Endodermal cell (in vitro differentiated cells): ENCODE data around the gene LRFN2. TPM values are rescaled to one million over a fixed set of nuclear protein-coding genes. Genes with fewer than 3 reads are reported as not detected.
A peak's percentile ranks its signal among the peaks of the same experiment; 100 is the strongest.

Experiments
- DNase-seq: peaks from one replicate; pipeline ENCODE4 v3.0.0-alpha.2; 2017
- H3K27ac ChIP-seq: 2 replicates; pipeline ENCODE4 v1.5.1; 2013; ENCODE audit warnings: mild to moderate bottlenecking, low read depth, low read length, moderate library complexity
- H3K27me3 ChIP-seq: 2 replicates; pipeline ENCODE4 v1.6.1; 2013; ENCODE audit warnings: mild to moderate bottlenecking, low read length, moderate library complexity; ENCODE audit not compliant: insufficient read depth, control insufficient read depth, poor library complexity, severe bottlenecking
- H3K36me3 ChIP-seq: 2 replicates; pipeline ENCODE4 v1.7.0; 2013; ENCODE audit warnings: mild to moderate bottlenecking, low read length, moderate library complexity; ENCODE audit not compliant: control insufficient read depth, insufficient read depth
- H3K4me1 ChIP-seq: one replicate; pipeline ENCODE4 v1.7.0; 2013; ENCODE audit warnings: low read length; ENCODE audit not compliant: control insufficient read depth, insufficient read depth
- H3K4me3 ChIP-seq: 2 replicates; pipeline ENCODE4 v1.5.1; 2013; ENCODE audit warnings: mild to moderate bottlenecking, low read length, moderate library complexity
- H3K9ac ChIP-seq: 2 replicates; pipeline ENCODE4 v1.6.1; 2013; ENCODE audit warnings: mild to moderate bottlenecking, low read length, moderate library complexity; ENCODE audit not compliant: poor library complexity, severe bottlenecking; ENCODE audit errors: extremely low read depth
- H3K9me3 ChIP-seq: 2 replicates; pipeline ENCODE4 v1.6.1; 2013; ENCODE audit warnings: mild to moderate bottlenecking, low read length, moderate library complexity; ENCODE audit not compliant: control insufficient read depth
- H3K27ac Mint-ChIP-seq: 2 replicates; pipeline ENCODE4 v1.8.0; 2020; ENCODE audit warnings: mixed read lengths
- H3K27me3 Mint-ChIP-seq: 2 replicates; pipeline ENCODE4 v1.8.0; 2021; ENCODE audit warnings: mild to moderate bottlenecking, mixed read lengths; ENCODE audit not compliant: insufficient read depth
- H3K36me3 Mint-ChIP-seq: 2 replicates; pipeline ENCODE4 v1.8.0; 2020; ENCODE audit warnings: low read depth, mixed read lengths
- H3K4me1 Mint-ChIP-seq: 2 replicates; pipeline ENCODE4 v1.8.0; 2020; ENCODE audit warnings: mixed read lengths
- H3K4me3 Mint-ChIP-seq: 2 replicates; pipeline ENCODE4 v1.8.0; 2020; ENCODE audit warnings: mild to moderate bottlenecking, moderate library complexity, mixed read lengths
- H3K9me3 Mint-ChIP-seq: 2 replicates; pipeline ENCODE4 v1.8.0; 2020; ENCODE audit warnings: mild to moderate bottlenecking, mixed read lengths
- WGBS, 2 experiments: methylation state at CpG; one replicate each; pipeline versions ENCODE4 v1.1.5 to v1.1.7; 2013; ENCODE audit warnings: missing lambda C conversion rate in 2 of 2, mixed read lengths in 1 of 2; ENCODE audit not compliant: insufficient coverage in 1 of 2, insufficient read length in 1 of 2; 5-methylcytosine and 5-hydroxymethylcytosine counted together
- total RNA-seq, 2 donors: library from RNA; stranded (reverse); fragmentation: NEBNext Ultra II Directional in 1 of 2; extraction: Animal tissue kit (Norgen Biotek cat#: 25700) in 1 of 2; gene quantifications; 2 replicates in 1 of 2; 3 replicates in 1 of 2; pipeline ENCODE4 v1.2.1, GENCODE V29; 2021
- TF ChIP-seq, protein P1 (sequence below): fragments of 200-600 bp; sonication (generic); conservative IDR thresholded peaks from 2 replicates; pipeline ENCODE4 v1.5.0; 2021; ENCODE audit warnings: antibody characterized with exemption, mild to moderate bottlenecking

Gene LRFN2
- total RNA-seq, 2 donors from 2014 or later: 0.15 TPM; not detected in 1

DNA sequence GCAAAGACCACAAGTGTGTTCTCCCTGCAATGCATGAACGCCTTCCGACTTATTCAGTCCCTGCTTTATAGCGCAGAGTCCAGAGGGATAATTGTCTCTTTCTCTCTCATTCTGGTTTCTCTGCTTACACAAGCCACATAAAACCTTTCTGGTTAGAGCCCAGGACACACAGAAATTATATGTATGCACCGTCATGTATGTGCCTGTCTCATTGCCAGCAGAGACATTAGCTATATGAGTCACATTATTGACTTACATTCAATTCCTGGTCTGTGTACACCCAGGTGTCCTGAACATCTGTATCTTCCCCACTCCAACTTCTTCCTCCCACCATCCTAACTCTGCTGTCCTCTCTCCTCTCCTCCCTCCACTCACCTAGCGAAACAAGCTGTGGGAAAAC is 44.0 kb downstream of the LRFN2 start:
- Mint-ChIP-seq H3K27me3 (peaks cover 9% of the 10 kb centered on the region), H3K4me3 (no peak overlapping the region), H3K36me3 (no peaks in the 10 kb centered on the region), H3K4me1 (peaks cover 9% of the 10 kb centered on the region), H3K27ac (no peak overlapping the region), H3K9me3 (no peaks in the 10 kb centered on the region)
- TF ChIP-seq, protein P1, sequence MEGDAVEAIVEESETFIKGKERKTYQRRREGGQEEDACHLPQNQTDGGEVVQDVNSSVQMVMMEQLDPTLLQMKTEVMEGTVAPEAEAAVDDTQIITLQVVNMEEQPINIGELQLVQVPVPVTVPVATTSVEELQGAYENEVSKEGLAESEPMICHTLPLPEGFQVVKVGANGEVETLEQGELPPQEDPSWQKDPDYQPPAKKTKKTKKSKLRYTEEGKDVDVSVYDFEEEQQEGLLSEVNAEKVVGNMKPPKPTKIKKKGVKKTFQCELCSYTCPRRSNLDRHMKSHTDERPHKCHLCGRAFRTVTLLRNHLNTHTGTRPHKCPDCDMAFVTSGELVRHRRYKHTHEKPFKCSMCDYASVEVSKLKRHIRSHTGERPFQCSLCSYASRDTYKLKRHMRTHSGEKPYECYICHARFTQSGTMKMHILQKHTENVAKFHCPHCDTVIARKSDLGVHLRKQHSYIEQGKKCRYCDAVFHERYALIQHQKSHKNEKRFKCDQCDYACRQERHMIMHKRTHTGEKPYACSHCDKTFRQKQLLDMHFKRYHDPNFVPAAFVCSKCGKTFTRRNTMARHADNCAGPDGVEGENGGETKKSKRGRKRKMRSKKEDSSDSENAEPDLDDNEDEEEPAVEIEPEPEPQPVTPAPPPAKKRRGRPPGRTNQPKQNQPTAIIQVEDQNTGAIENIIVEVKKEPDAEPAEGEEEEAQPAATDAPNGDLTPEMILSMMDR: no peak
- H3K27me3 ChIP-seq: no peaks in the 10 kb centered on the region
- 84 to 92% methylated on average over 5 of the region's 5 CpGs for WGBS, 2 experiments
- H3K36me3 ChIP-seq: no peaks in the 10 kb centered on the region
- no peak overlapping the region for H3K27ac ChIP-seq
- no peak for DNase-seq
- H3K4me3 ChIP-seq: no peak overlapping the region
- H3K9me3 ChIP-seq: no peaks in the 10 kb centered on the region
- no peaks in the 10 kb centered on the region for H3K4me1 ChIP-seq
- H3K9ac ChIP-seq: no peak overlapping the region

DNA sequence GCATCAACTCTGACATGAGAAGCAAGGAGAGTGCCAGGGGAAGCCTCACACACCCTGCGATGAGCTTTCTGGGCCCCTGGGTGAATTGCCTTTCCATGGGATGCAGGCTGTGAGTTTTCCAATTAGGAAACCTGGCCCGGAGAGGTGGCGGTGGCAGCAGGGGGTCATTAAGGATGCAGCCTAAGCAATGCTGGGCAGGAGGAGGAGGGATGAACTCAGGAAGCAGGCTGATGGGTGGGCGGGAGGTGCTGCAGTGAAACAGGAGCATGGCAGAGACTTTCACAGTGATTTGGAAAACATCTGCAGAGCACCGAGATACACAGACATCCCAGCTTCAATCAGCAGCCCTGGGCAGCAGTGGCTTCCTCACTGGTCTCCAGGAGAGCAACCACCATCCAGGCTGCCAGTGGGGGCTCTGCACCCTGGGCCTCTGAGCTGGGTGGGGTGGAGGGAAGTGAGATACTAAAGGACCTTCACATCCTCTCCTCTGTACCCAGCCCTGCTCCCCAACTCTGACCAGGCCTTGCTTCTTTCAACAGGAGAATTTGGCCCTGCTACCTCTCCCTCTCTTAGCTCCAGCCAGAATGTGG is 44.9 kb downstream of the LRFN2 start:
- no peak overlapping the region for H3K4me3 Mint-ChIP-seq
- no peaks in the 10 kb centered on the region for H3K36me3 Mint-ChIP-seq
- Histone ChIP-seq H3K9ac (no peak overlapping the region), H3K4me1 (no peaks in the 10 kb centered on the region), H3K4me3 (no peak overlapping the region), H3K27ac (no peak overlapping the region), H3K9me3 (no peaks in the 10 kb centered on the region), H3K27me3 (no peaks in the 10 kb centered on the region), H3K36me3 (no peaks in the 10 kb centered on the region)
- H3K9me3 Mint-ChIP-seq: no peaks in the 10 kb centered on the region
- WGBS, 2 experiments: 41 to 47% methylated on average over 2 to 5 of the region's 5 CpGs
- H3K4me1 Mint-ChIP-seq: peaks cover 9% of the 10 kb centered on the region
- peaks cover 9% of the 10 kb centered on the region for H3K27me3 Mint-ChIP-seq
- no peak overlapping the region for H3K27ac Mint-ChIP-seq
- DNase-seq: peak; percentile 72
- TF ChIP-seq, protein P1: no peak

DNA sequence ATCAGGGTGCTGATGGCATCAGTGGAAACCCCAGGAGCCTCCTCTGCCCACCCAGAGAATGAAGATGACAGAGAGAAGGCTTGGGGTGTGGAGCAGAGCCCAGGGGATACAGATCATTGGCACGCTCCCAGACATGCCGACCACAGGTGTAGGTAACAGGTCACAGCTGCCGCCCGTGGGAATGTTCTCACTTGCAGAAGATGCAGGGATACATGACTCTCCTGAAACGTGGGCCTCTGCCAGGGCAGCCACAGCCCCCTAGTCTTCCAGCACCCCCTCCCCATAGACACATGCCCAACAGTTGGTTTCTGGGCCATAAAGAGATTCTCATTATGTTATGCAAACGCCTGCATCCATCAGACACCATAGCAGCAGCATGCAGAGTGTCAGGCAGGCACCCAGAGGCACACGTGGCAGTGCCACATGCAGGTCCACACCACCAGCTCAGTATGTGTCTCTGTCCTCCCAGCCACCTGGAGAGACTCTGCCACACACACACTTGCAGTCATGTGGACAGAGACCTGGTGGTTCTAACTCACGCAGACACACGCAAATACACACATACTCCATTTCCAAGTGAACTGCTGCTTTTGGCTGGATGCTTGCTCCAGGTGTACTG is 45.5 kb downstream of the LRFN2 start:
- Histone ChIP-seq H3K27ac (no peak overlapping the region), H3K27me3 (no peaks in the 10 kb centered on the region), H3K4me3 (no peak overlapping the region), H3K36me3 (no peaks in the 10 kb centered on the region), H3K9me3 (no peaks in the 10 kb centered on the region), H3K9ac (no peak overlapping the region), H3K4me1 (no peaks in the 10 kb centered on the region)
- TF ChIP-seq, protein P1: no peak
- WGBS, 2 experiments: 85 to 94% methylated on average over 8 to 9 of the region's 9 CpGs
- H3K9me3 Mint-ChIP-seq: no peaks in the 10 kb centered on the region
- DNase-seq: no peak
- H3K27me3 Mint-ChIP-seq: peaks cover 9% of the 10 kb centered on the region
- no peak overlapping the region for H3K4me3 Mint-ChIP-seq
- peaks cover 9% of the 10 kb centered on the region for H3K4me1 Mint-ChIP-seq
- H3K27ac Mint-ChIP-seq: no peak overlapping the region
- H3K36me3 Mint-ChIP-seq: no peaks in the 10 kb centered on the region
